Left lung (tissue), 10 donors: ENCODE results near the gene LCN10. TPM values are rescaled to one million over a fixed set of nuclear protein-coding genes. Genes with fewer than 3 reads are reported as not detected.

ENCODE experiments used
- ATAC-seq: fragments of 200-7000 bp; cut with Tn5 transposase; one replicate; pipeline ENCODE4 v1.9.1; 2020; ENCODE audit warnings: moderate library complexity
- DNase-seq, 4 donors: peaks; one replicate each; pipeline ENCODE4 v3.0.0-alpha.2; 2013 to 2020
- H3K27ac ChIP-seq, 2 donors: fragments of 200-600 bp; sonication (generic) in 1 of 2; one replicate each; pipeline versions ENCODE4 v1.5.0 to v1.8.0; 2020 to 2021
- H3K27me3 ChIP-seq, 2 donors: fragments of 200-600 bp; sonication (generic) in 1 of 2; one replicate each; pipeline versions ENCODE4 v1.5.0 to v1.8.0; 2020 to 2021
- H3K36me3 ChIP-seq, 2 donors: fragments of 200-600 bp; sonication (generic) in 1 of 2; one replicate each; pipeline versions ENCODE4 v1.5.0 to v1.8.0; 2020 to 2021
- H3K4me1 ChIP-seq, 2 donors: fragments of 200-600 bp; one replicate each; pipeline ENCODE4 v1.8.0; 2021
- H3K4me3 ChIP-seq, 2 donors: fragments of 200-600 bp; sonication (generic) in 1 of 2; one replicate each; pipeline versions ENCODE4 v1.5.0 to v1.8.0; 2020 to 2021; ENCODE audit warnings: mild to moderate bottlenecking in 1 of 2
- H3K9me3 ChIP-seq, 2 donors: fragments of 200-600 bp; sonication (generic) in 1 of 2; one replicate each; pipeline versions ENCODE4 v1.5.0 to v1.8.0; 2020 to 2021
- CTCF ChIP-seq, 2 donors: fragments of 200-600 bp; sonication (generic) in 1 of 2; IDR thresholded peaks; one replicate each; pipeline versions ENCODE4 v1.5.0 to v1.8.0; 2021; ENCODE audit warnings: antibody characterized with exemption in 2 of 2
- intact Hi-C, 2 donors: fragments of 100-400 bp; cut with DNase I; formaldehyde crosslinking; loops; one replicate each; pipeline versions ENCODE4 v1.11.2 to v1.14.2; 2022
- polyA plus RNA-seq, 6 donors: library from polyadenylated mRNA; unstranded; fragments of 120-200 nt; gene quantifications; one replicate each; pipeline ENCODE4 v1.2.1, GENCODE V29; 2013; ENCODE audit not compliant: insufficient read length in 6 of 6
- total RNA-seq, 2 donors: library from RNA; stranded (reverse); fragmentation: NEBNext Ultra II Directional; extraction: Animal tissue kit (Norgen Biotek cat#: 25700); gene quantifications; one replicate each; pipeline ENCODE4 v1.2.1, GENCODE V29; 2021
- donor health status: DM: no; HTN: yes; CAD: no.
- donor health status: DM: no; HTN: no; CAD: no.

The LCN10 gene
- total and polyA plus RNA-seq, 8 donors = 0.11 to 10.0 (median 0.28) TPM; not detected in 2

DNA sequence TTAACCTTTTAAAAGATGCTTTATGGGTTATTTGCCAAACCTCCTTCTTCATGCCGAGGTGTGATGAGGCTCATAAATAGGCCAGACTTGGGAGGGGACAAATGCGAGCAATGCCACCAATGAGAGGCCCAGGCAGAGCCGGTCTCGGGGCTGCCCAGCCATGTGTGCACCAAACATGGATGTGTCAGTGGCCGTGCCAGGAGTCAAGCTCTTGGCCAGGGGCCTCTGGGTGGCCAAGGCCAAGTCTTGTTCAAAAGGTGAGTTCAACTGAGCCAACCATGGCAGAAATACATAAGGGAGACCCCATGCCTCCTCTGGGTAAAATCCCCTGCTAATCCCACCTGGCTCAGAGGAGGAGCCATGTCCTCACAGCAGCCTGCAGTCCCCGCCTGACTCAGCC lies 32.5 kb upstream of the LCN10 start:
- Histone ChIP-seq H3K9me3 (peaks cover 0 to 11% of the 10 kb centered on the region in 2 donors), H3K4me3 (no peak overlapping the region), H3K36me3 (no peaks in the 10 kb centered on the region), H3K27me3 (no peaks in the 10 kb centered on the region), H3K4me1 (no peaks in the 10 kb centered on the region), H3K27ac (no peak overlapping the region)
- TF ChIP-seq CTCF (IDR thresholded peaks at IDR 0.05) = no peak
- intact Hi-C loops = no loop called here
- DNase-seq = peak in 1 of 4 donors; percentile 55
- no peak for ATAC-seq

DNA sequence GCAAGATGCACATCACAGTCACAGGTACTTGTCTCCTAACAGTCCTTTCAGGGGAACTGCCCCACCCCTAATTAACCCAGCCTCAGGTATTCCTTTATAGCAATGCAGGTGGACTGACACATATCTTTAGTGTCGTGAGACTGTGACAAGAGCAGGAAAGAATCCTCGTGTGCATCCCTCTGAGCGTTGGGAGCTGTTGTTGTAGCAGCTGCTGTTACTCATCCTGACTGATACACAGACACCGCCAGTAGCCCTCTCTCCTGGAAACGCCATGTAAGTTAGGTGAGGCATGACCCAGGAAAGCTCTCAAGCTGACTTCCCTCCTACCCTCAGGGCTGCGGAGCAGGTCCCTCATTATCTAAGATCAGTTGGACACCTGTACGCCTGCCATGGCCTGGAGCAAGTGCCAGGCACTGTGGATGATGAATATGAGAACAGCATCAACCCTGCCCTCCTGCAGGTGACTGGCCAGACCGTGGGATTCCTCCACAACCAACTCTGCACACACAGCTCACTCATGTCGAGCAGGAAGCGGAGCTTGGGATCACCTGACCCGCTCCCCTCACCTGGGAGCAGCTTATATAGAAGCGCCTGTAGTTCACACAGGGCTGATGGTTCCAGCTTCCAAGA lies 31.8 kb upstream of the LCN10 start:
- peaks cover 0 to 11% of the 10 kb centered on the region in 2 donors for H3K9me3 ChIP-seq

DNA sequence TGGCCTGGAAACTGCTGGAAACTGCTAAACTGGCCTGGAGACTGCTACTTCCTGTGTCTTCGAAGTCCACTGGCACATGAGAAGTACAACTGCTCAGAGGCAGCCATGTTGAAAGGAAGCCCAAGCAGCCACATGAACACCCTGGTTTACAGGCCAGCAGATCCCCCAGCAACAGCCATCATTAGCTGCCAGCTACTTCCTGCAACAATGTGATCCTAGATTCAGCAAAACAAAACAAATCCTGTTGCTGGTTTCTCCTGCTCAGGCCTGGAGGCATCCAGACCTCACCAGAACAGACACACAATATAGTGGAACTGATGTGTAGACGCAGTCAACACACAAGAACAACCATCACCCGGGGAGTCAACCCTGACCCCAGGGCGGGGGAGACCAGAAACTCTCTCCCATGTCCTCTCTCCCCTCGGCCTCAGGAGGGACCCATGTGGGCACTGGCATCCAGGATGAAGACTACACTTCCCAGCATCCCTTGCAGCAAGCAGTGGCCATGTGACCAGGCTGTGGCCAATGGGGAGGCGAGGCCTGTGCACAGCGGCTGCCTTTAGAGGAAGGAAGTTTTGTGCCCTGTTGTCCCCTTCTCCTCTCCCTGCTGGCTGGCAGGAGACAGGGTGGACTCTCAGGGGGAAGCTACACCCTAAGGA lies 30.8 kb upstream of the LCN10 start:
- intact Hi-C loops = no loop called here
- peaks cover 0 to 3% of the 10 kb centered on the region in 2 donors for H3K27me3 ChIP-seq
- no peak overlapping the region for H3K4me3 ChIP-seq
- no peaks in the 10 kb centered on the region for H3K4me1 ChIP-seq
- no peak overlapping the region for H3K27ac ChIP-seq
- H3K36me3 ChIP-seq = no peaks in the 10 kb centered on the region
- DNase-seq (peak in 1 of 4 donors; percentile 89), ATAC-seq (peak; percentile 52)
- H3K9me3 ChIP-seq = peaks cover 0 to 11% of the 10 kb centered on the region in 2 donors
- no peak for TF ChIP-seq CTCF (IDR thresholded peaks at IDR 0.05)

More for the DNA sequence above, 31.8 kb upstream of the LCN10 start:
- ATAC-seq = no peak
- DNase-seq = peak in 1 of 4 donors; percentile 24
- TF ChIP-seq CTCF (IDR thresholded peaks at IDR 0.05) = no peak
- H3K27me3 ChIP-seq = no peaks in the 10 kb centered on the region
- intact Hi-C loops = no loop called here
- H3K36me3 ChIP-seq = no peaks in the 10 kb centered on the region
- no peaks in the 10 kb centered on the region for H3K4me1 ChIP-seq
- no peak overlapping the region for H3K4me3 ChIP-seq
- no peak overlapping the region for H3K27ac ChIP-seq

DNA sequence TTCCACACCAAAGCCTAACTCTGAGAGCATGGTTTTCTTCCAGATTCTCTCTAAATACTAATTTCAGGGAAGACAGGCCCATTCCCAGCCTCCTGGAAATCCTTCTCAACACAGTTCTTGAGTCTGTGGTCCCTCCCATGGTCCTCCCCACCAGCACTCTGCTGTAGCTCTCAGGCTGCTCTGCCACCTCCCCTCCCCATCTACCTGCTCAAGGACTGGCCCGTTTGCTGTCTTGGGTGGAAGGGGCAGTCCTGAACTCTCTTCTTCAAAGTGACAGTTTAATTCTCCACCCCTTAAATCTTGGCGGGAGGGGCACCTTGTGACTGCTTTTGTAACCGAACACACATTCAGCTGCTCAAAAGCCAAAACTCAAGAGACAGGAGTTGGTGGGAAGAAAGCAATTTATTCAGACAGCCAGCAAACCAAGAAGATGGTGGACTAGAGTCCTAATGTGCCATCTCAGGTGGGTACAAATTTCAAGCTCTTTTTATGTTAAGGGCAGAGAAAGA lies 29.2 kb upstream of the LCN10 start:
- DNase-seq (no peak), ATAC-seq (no peak)
- Histone ChIP-seq H3K27me3 (peaks cover 6 to 13% of the 10 kb centered on the region in 2 donors), H3K4me1 (no peaks in the 10 kb centered on the region), H3K9me3 (peaks cover 0 to 11% of the 10 kb centered on the region in 2 donors), H3K27ac (no peak overlapping the region), H3K4me3 (no peak overlapping the region), H3K36me3 (no peaks in the 10 kb centered on the region)
- no peak for TF ChIP-seq CTCF (IDR thresholded peaks at IDR 0.05)
- intact Hi-C loops = no loop called here

DNA sequence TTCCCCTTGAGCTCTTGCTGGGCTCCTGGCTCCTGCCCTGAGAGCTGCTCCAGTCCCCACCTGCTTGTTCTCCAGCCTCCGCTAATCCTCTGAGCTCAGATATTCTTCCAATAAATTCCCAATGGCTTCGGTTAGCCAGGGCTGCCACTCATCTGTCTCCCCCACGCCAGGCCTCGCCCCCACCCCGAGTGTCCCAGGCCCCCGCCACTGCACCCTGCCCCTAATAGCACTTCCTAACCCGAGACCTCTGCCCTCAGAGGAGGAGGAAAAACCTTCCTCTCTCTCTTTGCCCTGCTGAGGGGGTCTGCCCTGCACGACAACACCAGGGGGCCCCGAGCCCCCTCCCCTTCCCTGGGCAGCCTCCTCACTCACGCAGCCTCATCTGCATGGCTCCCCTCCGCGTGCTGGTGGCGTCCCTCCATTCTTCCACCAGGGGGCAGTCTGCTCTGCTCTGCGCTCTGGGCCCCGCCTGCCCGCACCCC lies 27.0 kb upstream of the LCN10 start:
- peak in 1 of 2 donors; percentile 53 for TF ChIP-seq CTCF (IDR thresholded peaks at IDR 0.05)
- DNase-seq (peak in 1 of 4 donors; percentile 84), ATAC-seq (peak; percentile 82)
- Histone ChIP-seq H3K9me3 (peaks cover 0 to 11% of the 10 kb centered on the region in 2 donors), H3K36me3 (no peaks in the 10 kb centered on the region), H3K27me3 (peaks cover 6 to 16% of the 10 kb centered on the region in 2 donors), H3K4me3 (no peak overlapping the region), H3K4me1 (no peaks in the 10 kb centered on the region), H3K27ac (no peak overlapping the region)
- intact Hi-C loops = no loop called here
